Esophagus squamous epithelium (tissue), 4 donors: Measurements from ENCODE around the gene FAM163B.

ENCODE experiments used
- POLR2A ChIP-seq, 4 donors: fragments of 450-650 bp; IDR thresholded peaks; one replicate each; pipeline ENCODE4 v1.6.1; 2017; ENCODE audit warnings: antibody characterized with exemption in 4 of 4, mild to moderate bottlenecking in 4 of 4, moderate library complexity in 3 of 4
- TF ChIP-seq, protein P1 (sequence below), 6 experiments: fragments of 450-650 bp in 4 of 6; fragments of 200-600 bp in 2 of 6; sonication (generic) in 2 of 6; IDR thresholded peaks; one replicate each; pipeline ENCODE4 v1.5.1; 2016 to 2019; ENCODE audit warnings: antibody characterized with exemption in 6 of 6, mild to moderate bottlenecking in 4 of 6, moderate library complexity in 4 of 6

DNA sequence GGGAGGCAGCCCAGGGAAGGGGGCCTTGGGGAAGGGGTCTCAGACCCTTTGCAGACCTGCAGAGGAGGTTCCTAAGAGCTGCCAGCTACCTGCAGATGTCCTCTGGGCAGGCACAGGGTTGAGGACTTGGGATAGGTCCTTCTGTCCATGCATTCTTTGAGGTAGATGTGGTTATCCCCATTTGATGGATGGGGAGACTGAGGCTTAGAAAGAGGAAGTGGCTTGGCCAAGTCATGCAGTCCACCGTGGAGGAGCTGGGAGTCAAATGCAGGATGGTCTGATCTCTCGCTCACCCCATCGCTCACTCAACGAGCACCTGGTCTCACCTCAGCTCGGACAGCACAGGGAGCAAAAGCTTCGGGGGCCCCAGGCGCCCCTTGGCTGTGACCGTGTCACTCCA lies 54.5 kb downstream of the FAM163B start:
- TF ChIP-seq, protein P1, sequence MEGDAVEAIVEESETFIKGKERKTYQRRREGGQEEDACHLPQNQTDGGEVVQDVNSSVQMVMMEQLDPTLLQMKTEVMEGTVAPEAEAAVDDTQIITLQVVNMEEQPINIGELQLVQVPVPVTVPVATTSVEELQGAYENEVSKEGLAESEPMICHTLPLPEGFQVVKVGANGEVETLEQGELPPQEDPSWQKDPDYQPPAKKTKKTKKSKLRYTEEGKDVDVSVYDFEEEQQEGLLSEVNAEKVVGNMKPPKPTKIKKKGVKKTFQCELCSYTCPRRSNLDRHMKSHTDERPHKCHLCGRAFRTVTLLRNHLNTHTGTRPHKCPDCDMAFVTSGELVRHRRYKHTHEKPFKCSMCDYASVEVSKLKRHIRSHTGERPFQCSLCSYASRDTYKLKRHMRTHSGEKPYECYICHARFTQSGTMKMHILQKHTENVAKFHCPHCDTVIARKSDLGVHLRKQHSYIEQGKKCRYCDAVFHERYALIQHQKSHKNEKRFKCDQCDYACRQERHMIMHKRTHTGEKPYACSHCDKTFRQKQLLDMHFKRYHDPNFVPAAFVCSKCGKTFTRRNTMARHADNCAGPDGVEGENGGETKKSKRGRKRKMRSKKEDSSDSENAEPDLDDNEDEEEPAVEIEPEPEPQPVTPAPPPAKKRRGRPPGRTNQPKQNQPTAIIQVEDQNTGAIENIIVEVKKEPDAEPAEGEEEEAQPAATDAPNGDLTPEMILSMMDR (IDR thresholded peaks at IDR 0.05) = no peak
- no peak for TF ChIP-seq POLR2A (IDR thresholded peaks at IDR 0.05)
